ENCODE results near the gene TXK. TPM values are rescaled to one million over a fixed set of nuclear protein-coding genes. Genes with fewer than 3 reads are reported as not detected.

Gene TXK
- polyA plus RNA-seq, 1 of the 3 experiments (the other 2 are of a cell fraction): 0.61 TPM

DNA sequence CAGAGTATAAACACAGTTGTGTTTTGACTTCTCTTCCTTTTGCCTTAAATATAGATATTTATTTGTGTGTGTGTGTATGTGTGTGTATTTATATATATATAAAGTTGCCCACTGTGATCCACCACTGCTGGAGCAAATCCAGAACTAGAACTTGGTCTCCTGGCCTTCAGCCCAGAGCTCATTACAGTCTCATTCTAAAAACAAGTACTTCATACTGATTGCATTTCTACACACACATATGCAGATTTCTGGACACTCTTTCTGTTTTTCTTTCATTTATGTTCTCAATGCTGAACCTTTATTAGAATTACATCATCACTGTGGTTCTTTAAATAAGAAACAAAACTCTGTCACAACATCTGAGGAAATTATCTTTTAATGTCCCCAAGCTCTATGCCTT, 381 bp downstream of the TXK start:
- no peak overlapping the region for H3K4me3 ChIP-seq (ENCODE audit: low read depth in 2 of 2, low read length in 1 of 2)
- H3F3A ChIP-seq (replicated peaks; ENCODE audit: insufficient read depth): peaks cover 10% of the 10 kb centered on the region
- peaks cover 0 to 15% of the 10 kb centered on the region in 2 experiments; a peak in 2 of 4 replicates for H3K4me1 ChIP-seq (ENCODE audit: control insufficient read depth in 1 of 2, insufficient read depth in 2 of 2, low read depth in 1 of 2, low read length in 1 of 2)
- no peaks in the 10 kb centered on the region for H3K27me3 ChIP-seq (ENCODE audit: insufficient read depth)
- H3K4me2 ChIP-seq: no peak overlapping the region
- ChIA-PET CTCF (no interaction called here), POLR2A (no interaction called here)
- TF ChIP-seq SMC3 (IDR thresholded peaks at IDR 0.05; ENCODE audit: low read depth, low read length) (no peak), NFIC (IDR thresholded peaks at IDR 0.05; ENCODE audit: borderline replicate concordance) (peak; percentile 33; the same call in 1 of the 2 replicates), GATA2 (CRISPR knock-in tag; IDR thresholded peaks at IDR 0.05) (no peak), POLR2AphosphoS5 (IDR thresholded peaks at IDR 0.05; ENCODE audit: low read depth, low read length) (no peak), IRF3 (IDR thresholded peaks at IDR 0.05; ENCODE audit: low read depth, low read length) (no peak)
- TF ChIP-seq, protein P1, sequence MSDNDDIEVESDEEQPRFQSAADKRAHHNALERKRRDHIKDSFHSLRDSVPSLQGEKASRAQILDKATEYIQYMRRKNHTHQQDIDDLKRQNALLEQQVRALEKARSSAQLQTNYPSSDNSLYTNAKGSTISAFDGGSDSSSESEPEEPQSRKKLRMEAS (IDR thresholded peaks at IDR 0.05; ENCODE audit: low read depth): no peak
- no peak overlapping the region for H2AFZ ChIP-seq (ENCODE audit: low read depth)
- H3K79me2 ChIP-seq (ENCODE audit: insufficient read depth): no peaks in the 10 kb centered on the region
- no peak overlapping the region for H3K9ac ChIP-seq
- H3K9me2 ChIP-seq: no peaks in the 10 kb centered on the region
- no peaks in the 10 kb centered on the region for H3K9me3 ChIP-seq
- H3K27ac ChIP-seq (ENCODE audit: low read depth in 2 of 2, low read length in 1 of 2): no peak overlapping the region; a peak in 1 of 4 replicates
- DNase-seq: no peak
- H4K20me1 ChIP-seq (ENCODE audit: insufficient read depth): no peaks in the 10 kb centered on the region
- no peaks in the 10 kb centered on the region for H3K36me3 ChIP-seq (replicated peaks in 1 of 2; ENCODE audit: control insufficient read depth in 1 of 2, insufficient read depth in 2 of 2, low read length in 1 of 2)

DNA sequence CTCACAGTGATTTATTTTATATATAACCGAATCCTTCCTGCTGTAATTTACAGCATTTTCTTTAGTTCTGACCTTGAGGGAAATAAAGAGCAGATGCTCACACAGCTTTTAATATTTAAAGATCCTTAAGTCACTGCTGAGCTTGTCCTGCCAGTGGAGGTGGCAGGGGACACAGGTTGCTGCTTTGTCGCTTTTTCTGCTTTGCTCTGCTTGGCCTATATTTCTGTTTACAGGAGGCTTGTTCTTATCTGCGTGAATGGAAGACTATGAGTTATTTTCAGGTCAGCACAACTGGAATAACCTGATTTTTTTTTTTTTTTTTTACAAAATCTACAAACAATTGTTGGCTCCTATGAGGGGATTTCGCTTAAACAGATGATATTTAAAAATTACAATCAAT, 2.3 kb downstream of the TXK start:
- ChIA-PET CTCF (interaction anchor here (0.9 to 1.2 kb wide), 3 partner anchors 9 to 115 kb away, joined by 3 read pairs; partner anchors contain the start of genes CNGA1 and NIPAL1), POLR2A (no interaction called here)
- no peak overlapping the region for H3K4me2 ChIP-seq
- DNase-seq: no peak
- H2AFZ ChIP-seq (ENCODE audit: low read depth): no peak overlapping the region
- peaks cover 26% of the 10 kb centered on the region for H3F3A ChIP-seq (replicated peaks; ENCODE audit: insufficient read depth)
- H4K20me1 ChIP-seq (ENCODE audit: insufficient read depth): no peaks in the 10 kb centered on the region
- no peak for TF ChIP-seq NFIC (IDR thresholded peaks at IDR 0.05; ENCODE audit: borderline replicate concordance)
- no peak for TF ChIP-seq TCF12 (IDR thresholded peaks at IDR 0.05)
- TF ChIP-seq TEAD4 (IDR thresholded peaks at IDR 0.05; ENCODE audit: borderline replicate concordance, insufficient read depth): no peak
- TF ChIP-seq EP300 (IDR thresholded peaks at IDR 0.05; ENCODE audit: borderline replicate concordance in 1 of 2, low read depth in 1 of 2, low read length in 1 of 2): no peak
- no peak for TF ChIP-seq CHD2 (IDR thresholded peaks at IDR 0.05; ENCODE audit: low read length, partially characterized antibody)
- no peak for TF ChIP-seq IRF3 (IDR thresholded peaks at IDR 0.05; ENCODE audit: low read depth, low read length)
- TF ChIP-seq SMC3 (IDR thresholded peaks at IDR 0.05; ENCODE audit: low read depth, low read length): no peak
- TF ChIP-seq GATA2 (CRISPR knock-in tag; IDR thresholded peaks at IDR 0.05): no peak
- TF ChIP-seq GABPA (IDR thresholded peaks at IDR 0.05; ENCODE audit: low read depth): no peak
- no peak for TF ChIP-seq FOSL2 (IDR thresholded peaks at IDR 0.05; ENCODE audit: borderline replicate concordance, low read depth)
- TF ChIP-seq EZH2phosphoT487 (IDR thresholded peaks at IDR 0.05; ENCODE audit: borderline replicate concordance, low read depth): no peak
- no peak for TF ChIP-seq RCOR1 (IDR thresholded peaks at IDR 0.05; ENCODE audit: low read length)
- TF ChIP-seq FOXM1 (IDR thresholded peaks at IDR 0.05; ENCODE audit: low read depth): no peak
- TF ChIP-seq MEF2A (IDR thresholded peaks at IDR 0.05; ENCODE audit: borderline replicate concordance, low read depth): no peak
- TF ChIP-seq, protein P2, sequence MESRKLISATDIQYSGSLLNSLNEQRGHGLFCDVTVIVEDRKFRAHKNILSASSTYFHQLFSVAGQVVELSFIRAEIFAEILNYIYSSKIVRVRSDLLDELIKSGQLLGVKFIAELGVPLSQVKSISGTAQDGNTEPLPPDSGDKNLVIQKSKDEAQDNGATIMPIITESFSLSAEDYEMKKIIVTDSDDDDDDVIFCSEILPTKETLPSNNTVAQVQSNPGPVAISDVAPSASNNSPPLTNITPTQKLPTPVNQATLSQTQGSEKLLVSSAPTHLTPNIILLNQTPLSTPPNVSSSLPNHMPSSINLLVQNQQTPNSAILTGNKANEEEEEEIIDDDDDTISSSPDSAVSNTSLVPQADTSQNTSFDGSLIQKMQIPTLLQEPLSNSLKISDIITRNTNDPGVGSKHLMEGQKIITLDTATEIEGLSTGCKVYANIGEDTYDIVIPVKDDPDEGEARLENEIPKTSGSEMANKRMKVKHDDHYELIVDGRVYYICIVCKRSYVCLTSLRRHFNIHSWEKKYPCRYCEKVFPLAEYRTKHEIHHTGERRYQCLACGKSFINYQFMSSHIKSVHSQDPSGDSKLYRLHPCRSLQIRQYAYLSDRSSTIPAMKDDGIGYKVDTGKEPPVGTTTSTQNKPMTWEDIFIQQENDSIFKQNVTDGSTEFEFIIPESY (IDR thresholded peaks at IDR 0.05; ENCODE audit: borderline replicate concordance, low read depth): no peak
- TF ChIP-seq REST (IDR thresholded peaks at IDR 0.05; ENCODE audit: low read depth, low read length): no peak
- no peak for TF ChIP-seq RXRA (IDR thresholded peaks at IDR 0.05; ENCODE audit: borderline replicate concordance, low read depth)
- no peaks in the 10 kb centered on the region for H3K27me3 ChIP-seq (ENCODE audit: insufficient read depth)
- H3K79me2 ChIP-seq (ENCODE audit: insufficient read depth): no peaks in the 10 kb centered on the region
- 92% methylated on average over 4 of the region's 4 CpGs for WGBS (ENCODE audit: low lambda C conversion rate)
- no peaks in the 10 kb centered on the region for H3K9me3 ChIP-seq
- no peak overlapping the region for H3K9ac ChIP-seq
- no peaks in the 10 kb centered on the region for H3K36me3 ChIP-seq (replicated peaks in 1 of 2; ENCODE audit: control insufficient read depth in 1 of 2, insufficient read depth in 2 of 2, low read length in 1 of 2)
- no peak overlapping the region for H3K4me3 ChIP-seq (ENCODE audit: low read depth in 2 of 2, low read length in 1 of 2)
- no peak overlapping the region for H3K27ac ChIP-seq (ENCODE audit: low read depth in 2 of 2, low read length in 1 of 2)
- no peaks in the 10 kb centered on the region for H3K9me2 ChIP-seq
- H3K4me1 ChIP-seq (ENCODE audit: control insufficient read depth in 1 of 2, insufficient read depth in 2 of 2, low read depth in 1 of 2, low read length in 1 of 2): peaks cover 0 to 28% of the 10 kb centered on the region in 2 experiments; a peak in 2 of 4 replicates
